HCT116 (cell line): Measurements from ENCODE around the gene STK11. TPM values are rescaled to one million over a fixed set of nuclear protein-coding genes. Genes with fewer than 3 reads are reported as not detected.

Source experiments
- ATAC-seq: fragments of 200-7000 bp; cut with Tn5 transposase; 2 replicates; pipeline ENCODE4 v1.9.1; 2020; ENCODE audit warnings: mild to moderate bottlenecking, moderate library complexity
- BruUV-seq: library from RNA; stranded (reverse); fragments of 400-500 nt; replicated peaks from 2 replicates; lab custom pipeline; 2021; lab: Mats Ljungman, UMichigan
- CTCF ChIA-PET: fragments of 300-600 bp; sonication (Branson Sonifier 250); formaldehyde crosslinking; loops from one replicate; lab custom pipeline; 2021; ENCODE audit warnings: antibody characterized with exemption; lab: Charles Lee
- POLR2A ChIA-PET: fragments of 300-600, 350-600 bp; sonication (Branson Sonifier 250); formaldehyde crosslinking; loops from one replicate; lab custom pipeline; 2021; ENCODE audit warnings: antibody characterized with exemption; lab: Charles Lee
- RAD21 ChIA-PET, 2 experiments: fragments of 300-600 bp; sonication (Branson Sonifier 250); formaldehyde crosslinking; loops; one replicate each; lab custom pipeline; 2023; ENCODE audit warnings: low total read pairs in 2 of 2; ENCODE audit not compliant: uncharacterized antibody in 2 of 2, unreplicated experiment in 2 of 2, low non-redundant PET in 1 of 2; lab: Charles Lee
- DNase-seq: peaks from one replicate; pipeline ENCODE4 v3.0.0-alpha.2; 2010; ENCODE audit warnings: low read depth, low spot score
- H2AFZ ChIP-seq: fragments of 200-600 bp; shearing (Covaris generic), sonication (generic); 2 replicates; pipeline ENCODE4 v1.6.1; 2017; ENCODE audit warnings: low read depth, mixed run types, mixed read lengths, antibody characterized with exemption, low read length; ENCODE audit not compliant: poor library complexity, severe bottlenecking
- H3K27ac ChIP-seq: 2 replicates; pipeline ENCODE4 v1.5.1; 2012; ENCODE audit warnings: low read depth, low read length
- H3K27me3 ChIP-seq: fragments of 200-600 bp; sonication (generic); 2 replicates; pipeline ENCODE4 v1.6.1; 2016; ENCODE audit warnings: mixed run types, low read length, mixed read lengths; ENCODE audit not compliant: insufficient read depth
- H3K36me3 ChIP-seq, 2 experiments: fragments of 200-500 bp in 1 of 2; fragments of 200-600 bp in 1 of 2; sonication (Bioruptor generic) in 1 of 2; sonication (generic) in 1 of 2; 2 replicates each; pipeline versions ENCODE4 v1.5.1 to v1.6.1; 2014 to 2016; ENCODE audit warnings: low read length in 2 of 2, inconsistent platforms in 1 of 2, mixed read lengths in 1 of 2, mixed run types in 1 of 2; ENCODE audit not compliant: insufficient read depth in 2 of 2, control insufficient read depth in 1 of 2
- H3K4me1 ChIP-seq, 2 experiments: fragments of 200-600 bp in 1 of 2; sonication (generic) in 1 of 2; 2 replicates each; pipeline versions ENCODE4 v1.5.1 to v1.6.1; 2012 to 2017; ENCODE audit warnings: low read length in 2 of 2, inconsistent platforms in 1 of 2, mild to moderate bottlenecking in 1 of 2, mixed read lengths in 1 of 2, mixed run types in 1 of 2, moderate library complexity in 1 of 2; ENCODE audit not compliant: insufficient read depth in 2 of 2, control insufficient read depth in 1 of 2
- H3K4me2 ChIP-seq: fragments of 200-600 bp; sonication (generic); 2 replicates; pipeline ENCODE4 v1.6.1; 2017; ENCODE audit warnings: mixed run types, low read length, mixed read lengths
- H3K4me3 ChIP-seq, 2 experiments: fragments of 200-600 bp in 1 of 2; sonication (generic) in 1 of 2; replicated peaks in 1 of 2; 2 replicates each; pipeline ENCODE4 v1.5.1; 2011 to 2016; ENCODE audit warnings: low read length in 2 of 2, control low read depth in 1 of 2, low read depth in 1 of 2, mild to moderate bottlenecking in 1 of 2, mixed read lengths in 1 of 2, mixed run types in 1 of 2
- H3K79me2 ChIP-seq: fragments of 200-600 bp; sonication (generic); 2 replicates; pipeline ENCODE4 v1.6.1; 2017; ENCODE audit warnings: mild to moderate bottlenecking, mixed run types, low read length, moderate library complexity, mixed read lengths; ENCODE audit not compliant: insufficient read depth
- H3K9ac ChIP-seq: fragments of 200-600 bp; sonication (generic); 2 replicates; pipeline ENCODE4 v1.6.1; 2016; ENCODE audit warnings: low read length, mixed read lengths
- H3K9me2 ChIP-seq: fragments of 200-600 bp; sonication (generic), shearing (Covaris generic); 2 replicates; pipeline ENCODE4 v1.6.1; 2017; ENCODE audit warnings: mixed run types, mild to moderate bottlenecking, moderate library complexity; ENCODE audit not compliant: insufficient read depth
- H3K9me3 ChIP-seq, 2 experiments: fragments of 200-500 bp in 1 of 2; fragments of 200-600 bp in 1 of 2; sonication (Bioruptor generic) in 1 of 2; sonication (generic) in 1 of 2; 2 replicates each; pipeline ENCODE4 v1.6.1; 2014 to 2017; ENCODE audit warnings: low read length in 2 of 2, mixed read lengths in 2 of 2, inconsistent platforms in 1 of 2, low read depth in 1 of 2, mild to moderate bottlenecking in 1 of 2, mixed run types in 1 of 2, moderate library complexity in 1 of 2; ENCODE audit not compliant: control insufficient read depth in 1 of 2, insufficient read depth in 1 of 2
- H4K20me1 ChIP-seq: fragments of 200-600 bp; sonication (generic), shearing (Covaris generic); 2 replicates; pipeline ENCODE4 v1.6.1; 2017; ENCODE audit warnings: mixed run types, mild to moderate bottlenecking, moderate library complexity; ENCODE audit not compliant: insufficient read depth
- EGR1 ChIP-seq: IDR thresholded peaks from 2 replicates; pipeline ENCODE4 v1.6.1; 2012; ENCODE audit warnings: low read depth
- POLR2A ChIP-seq: IDR thresholded peaks from 2 replicates; pipeline ENCODE4 v1.7.0; 2011; ENCODE audit warnings: borderline replicate concordance; ENCODE audit not compliant: insufficient read depth, insufficient read length; ENCODE audit errors: extremely low read depth
- POLR2AphosphoS5 ChIP-seq: IDR thresholded peaks from 2 replicates; pipeline ENCODE4 v1.6.1; 2011; ENCODE audit warnings: mild to moderate bottlenecking, low read depth, low read length, moderate library complexity
- SP1 ChIP-seq: IDR thresholded peaks from 2 replicates; pipeline ENCODE4 v1.6.1; 2012; ENCODE audit warnings: low read depth
- ZFX ChIP-seq: fragments of 450-650 bp; IDR thresholded peaks from 2 replicates; pipeline ENCODE4 v1.6.1; 2017
- intact Hi-C: fragments of 100-400 bp; cut with micrococcal nuclease; formaldehyde crosslinking; loops from 2 replicates; pipeline ENCODE4 v1.10.0; 2022
- total RNA-seq: library from RNA; stranded (reverse); gene quantifications from one replicate; pipeline ENCODE4 v1.2.1, GENCODE V29; 2021; ENCODE audit not compliant: unreplicated experiment

STK11 gene
- total RNA-seq, 1 experiment from 2014 or later = 86.9 TPM

- intact Hi-C loops = no loop called here
- ATAC-seq (peak; percentile 15; the same call in 1 of the 2 replicates), DNase-seq (no peak)
- Histone ChIP-seq H2AFZ (no peak overlapping the region), H3K4me1 (peaks cover 49 to 90% of the 10 kb centered on the region in 2 experiments), H3K9me3 (no peaks in the 10 kb centered on the region), H3K79me2 (peaks cover 12% of the 10 kb centered on the region), H3K4me2 (peak overlapping the region; percentile 97), H3K27ac (peak overlapping the region; percentile 99), H3K27me3 (no peaks in the 10 kb centered on the region), H3K9me2 (no peaks in the 10 kb centered on the region), H4K20me1 (no peaks in the 10 kb centered on the region), H3K36me3 (no peaks in the 10 kb centered on the region), H3K9ac (peak overlapping the region; percentile 54), H3K4me3 (peak overlapping the region; percentile 9 to 34; a peak in 3 of 4 replicates)
- RAD21 ChIA-PET = interaction anchor here (2.1 kb wide), 2 partner anchors 20 to 21 kb away, joined by 45 to 51 read pairs; no protein-coding TSS in a partner anchor
- CTCF ChIA-PET = interaction anchor here (0.9 to 6.5 kb wide), 6 partner anchors 7 to 44 kb away, joined by 3 to 325 read pairs (median 12); partner anchors contain the start of gene ATP5F1D
- peak; percentile 21; the same call in 1 of the 2 replicates for TF ChIP-seq ZFX
- TF ChIP-seq POLR2A = peak; percentile 30
- TF ChIP-seq POLR2AphosphoS5 = peak; percentile 43; the same call in 1 of the 2 replicates
- TF ChIP-seq EGR1 = no peak
- no TSS peak for BruUV-seq
- POLR2A ChIA-PET = interaction anchor here (0.7 to 3.0 kb wide), 7 partner anchors 8 to 172 kb away, joined by 3 to 58 read pairs (median 9); partner anchors contain the start of gene FAM174C
Measured at GRCh38 chr19:1264801-1265614, 59.4 kb downstream of the STK11 start.

GRCh38 chr19:1265615-1266128 is 60.1 kb downstream of the STK11 start:
- Histone ChIP-seq H3K4me1 (peaks cover 48 to 90% of the 10 kb centered on the region in 2 experiments), H3K9ac (peak overlapping the region; percentile 98), H3K9me2 (no peaks in the 10 kb centered on the region), H3K4me2 (peak overlapping the region; percentile 97), H2AFZ (no peak overlapping the region), H4K20me1 (no peaks in the 10 kb centered on the region), H3K4me3 (peak overlapping the region; percentile 43 to 59), H3K36me3 (no peaks in the 10 kb centered on the region), H3K9me3 (no peaks in the 10 kb centered on the region), H3K27me3 (no peaks in the 10 kb centered on the region), H3K27ac (peak overlapping the region; percentile 99), H3K79me2 (peaks cover 18% of the 10 kb centered on the region)
- ChIA-PET POLR2A (interaction anchor here (0.7 to 3.0 kb wide), 9 partner anchors 9 to 178 kb away, joined by 3 to 58 read pairs (median 9); partner anchors contain the start of genes ATP5F1D and FAM174C), CTCF (interaction anchor here (0.9 to 6.5 kb wide), 8 partner anchors 8 to 225 kb away, joined by 3 to 325 read pairs (median 8); partner anchors contain the start of genes ATP5F1D, FAM174C and REEP6), RAD21 (interaction anchor here (0.9 to 2.1 kb wide), 4 partner anchors 12 to 24 kb away, joined by 5 to 51 read pairs (median 28); partner anchors contain the start of gene ATP5F1D (in 1 of the 2))
- no TSS peak for BruUV-seq
- ATAC-seq (peak; percentile 4), DNase-seq (no peak)
- intact Hi-C loops = loop anchor here (1.0 kb wide), 2 partner anchors 16 to 21 kb away; no protein-coding TSS in a partner anchor
- TF ChIP-seq SP1 (no peak), POLR2A (peak; percentile 11)
